NCI-H748 treated with DMSO at 0.1 percent for 48 hours (cell line): ENCODE measurements around the gene RECK.
"Not testable (repeated sequence)": the region's sequence is repeated elsewhere in the genome, so short reads cannot be mapped to it uniquely, and the experiment has no call there.

ENCODE experiments used
- DNase-seq: peaks from one replicate; lab custom pipeline; 2025; lab: John Stamatoyannopoulos, UW

The RECK gene

GRCh38 chr9:36118201-36118600 is 81.5 kb downstream of the RECK start:
- no peak for DNase-seq

- DNase-seq: no peak
Observed at GRCh38 chr9:36118706-36119105, 82.0 kb downstream of the RECK start.

DNA sequence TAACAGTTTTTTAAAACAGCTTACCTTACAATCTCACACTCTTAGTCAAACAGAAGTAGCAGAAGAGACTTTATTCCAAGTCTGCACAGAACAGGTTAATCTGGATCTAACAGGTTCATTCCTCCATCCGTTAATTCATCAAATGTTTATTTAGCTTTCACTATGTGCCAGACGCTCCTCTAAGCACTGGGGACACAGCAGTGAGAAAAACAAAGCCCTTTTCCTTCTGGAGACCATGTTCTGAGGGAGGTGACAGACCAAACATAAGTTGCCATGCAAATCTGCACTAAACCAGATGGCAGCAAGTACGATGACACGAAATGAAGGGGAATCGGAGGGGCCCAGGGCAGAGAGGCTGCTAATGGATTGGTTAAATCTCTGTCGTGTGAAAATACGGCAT is 82.8 kb downstream of the RECK start:
- DNase-seq: no peak

DNA sequence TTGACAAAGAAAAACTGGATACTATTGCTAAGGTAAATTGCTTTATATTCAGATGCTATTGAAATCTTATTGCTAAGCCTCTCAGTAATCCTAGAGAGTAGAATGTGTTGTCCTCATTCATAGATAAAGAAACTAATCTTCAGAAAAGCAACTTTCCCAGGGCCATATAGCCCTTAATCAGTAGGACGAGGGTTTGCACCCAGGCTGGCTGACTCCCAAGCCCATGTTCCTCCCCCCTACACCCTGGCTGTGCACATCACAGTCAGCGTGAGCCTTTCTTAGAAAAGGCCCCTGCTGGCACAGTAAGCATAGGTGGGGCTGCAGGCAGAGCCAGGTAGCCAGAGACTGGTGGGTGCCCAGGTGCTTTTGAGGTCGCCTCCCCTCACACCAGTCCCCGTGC is 84.0 kb downstream of the RECK start:
- DNase-seq: no peak

GRCh38 chr9:36121971-36122370 is 85.3 kb downstream of the RECK start:
- DNase-seq: no peak

DNA sequence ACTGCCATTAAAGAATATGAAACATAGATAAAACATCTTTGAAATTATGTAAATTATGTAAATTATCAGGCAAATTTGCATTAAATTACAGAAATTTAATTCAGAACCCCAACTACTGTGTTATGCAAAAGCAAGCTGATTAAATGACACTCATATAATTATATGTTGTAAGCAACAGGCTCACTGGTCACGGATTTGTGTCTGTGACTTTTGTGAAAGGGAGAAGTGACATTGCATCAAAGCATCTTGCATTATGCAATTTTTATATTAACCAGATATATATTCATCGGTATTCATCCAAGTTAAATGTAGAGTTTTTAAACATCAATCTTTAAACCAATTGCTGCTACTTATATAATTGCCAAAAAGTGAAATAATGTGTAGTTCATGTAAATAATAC is 86.8 kb downstream of the RECK start:
- no peak for DNase-seq

DNA sequence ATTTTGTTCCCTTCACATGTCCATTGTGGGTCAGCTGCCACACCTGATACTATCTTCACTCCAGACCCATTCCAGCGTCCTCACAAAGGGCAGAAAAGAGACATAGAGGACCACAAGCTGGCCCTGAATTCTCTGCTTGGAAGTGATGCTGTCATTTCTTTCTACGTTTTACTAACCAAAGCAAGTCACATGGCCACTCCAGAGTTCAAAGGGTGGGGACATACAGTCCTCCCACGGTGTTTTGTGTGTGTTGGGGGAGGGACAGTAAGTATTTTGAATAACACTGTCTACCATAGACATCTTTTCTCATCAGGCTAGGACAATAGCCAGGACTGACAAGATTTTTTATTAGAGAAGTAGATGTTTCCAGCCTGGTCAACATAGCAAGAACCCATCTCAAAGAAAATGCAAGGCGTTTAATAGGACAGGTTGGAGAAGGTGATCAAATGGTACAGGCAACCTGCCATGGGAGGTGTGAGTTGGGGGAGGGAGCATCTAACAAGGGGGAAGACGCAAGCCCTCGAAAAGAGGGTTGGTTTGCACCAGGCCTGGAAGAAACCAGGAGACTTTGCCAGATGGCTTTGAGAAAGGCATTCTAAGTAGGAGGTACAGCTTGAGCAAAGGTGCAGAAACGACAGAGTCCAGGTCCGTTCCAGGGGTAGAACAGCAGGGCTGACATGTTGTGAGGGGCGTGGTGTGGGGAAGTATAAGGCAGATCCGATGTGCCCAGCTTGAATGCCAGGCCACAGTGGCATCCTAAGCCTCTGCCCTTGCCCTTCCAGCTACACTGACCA is 88.5 kb downstream of the RECK start:
- no peak for DNase-seq

- no peak for DNase-seq
Observed at GRCh38 chr9:36126016-36126730, 89.5 kb downstream of the RECK start.

- no peak for DNase-seq
Observed at GRCh38 chr9:36127652-36128244, 91.0 kb downstream of the RECK start.

GRCh38 chr9:36128349-36128748 is 91.6 kb downstream of the RECK start:
- no peak for DNase-seq

- no peak for DNase-seq
Observed at GRCh38 chr9:36129139-36129538, 92.4 kb downstream of the RECK start.

GRCh38 chr9:36131666-36132065 is 95.0 kb downstream of the RECK start:
- not testable (repeated sequence) for DNase-seq

GRCh38 chr9:36132086-36132485 is 95.4 kb downstream of the RECK start:
- DNase-seq: no peak

GRCh38 chr9:36134761-36135505 is 98.2 kb downstream of the RECK start:
- DNase-seq: no peak

DNA sequence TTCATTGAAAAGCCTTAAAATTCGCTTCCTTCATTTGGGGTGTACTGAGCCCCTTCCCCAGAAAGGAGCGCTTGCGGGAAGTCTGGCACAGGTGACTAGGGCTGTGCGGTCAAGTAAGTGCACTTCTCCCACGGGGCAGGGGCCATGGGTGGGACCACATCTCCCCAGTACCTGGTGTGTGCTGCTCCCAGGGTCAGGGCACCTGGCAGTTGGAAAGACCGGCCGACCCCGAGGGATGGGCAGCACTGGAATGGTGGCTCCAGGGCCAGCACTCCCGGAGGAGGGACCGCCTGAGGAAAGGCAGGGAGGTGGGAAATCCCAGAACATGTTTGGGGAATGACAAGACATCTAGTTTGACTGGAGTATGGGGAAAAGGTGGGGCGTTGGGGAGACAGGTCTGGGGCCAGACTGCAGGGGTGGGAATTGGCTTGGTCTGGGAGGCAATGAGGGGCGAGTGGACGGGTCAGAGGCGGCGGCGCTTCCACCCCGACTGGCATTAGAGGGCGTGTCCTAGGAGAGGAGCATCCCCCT is 99.1 kb downstream of the RECK start:
- DNase-seq: no peak

GRCh38 chr9:36136272-36136893 is 99.7 kb downstream of the RECK start, which contains the start of gene GLIPR2:
Gene GLIPR2 (plus strand): TSS chr9:36136733. CDS start chr9:36136779, 46 bp downstream.
- peak; percentile 17 for DNase-seq

- DNase-seq: no peak
Observed at GRCh38 chr9:36136894-36137391, 100.2 kb downstream of the RECK start.

GRCh38 chr9:36137392-36138004 is 100.8 kb downstream of the RECK start:
- no peak for DNase-seq

DNA sequence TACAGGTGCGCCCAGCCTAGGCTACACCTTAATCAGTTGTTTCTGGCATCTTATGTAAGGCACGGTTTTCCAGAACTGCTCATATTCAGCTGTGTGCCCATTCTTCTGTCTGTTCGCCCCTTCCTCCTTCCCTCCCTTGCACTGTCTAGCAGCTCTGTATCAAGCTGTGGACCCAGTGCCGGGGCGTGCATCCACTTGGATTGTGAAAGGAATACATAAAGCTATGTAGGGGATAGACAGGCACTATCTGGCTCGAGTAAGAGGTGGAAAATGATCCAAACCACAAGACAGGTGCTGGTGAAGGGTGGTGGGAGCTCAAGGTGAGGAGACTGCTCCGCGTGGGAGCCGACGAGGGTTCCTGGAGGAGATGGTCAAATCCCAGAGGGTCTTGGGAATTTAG is 101.8 kb downstream of the RECK start:
- no peak for DNase-seq

DNA sequence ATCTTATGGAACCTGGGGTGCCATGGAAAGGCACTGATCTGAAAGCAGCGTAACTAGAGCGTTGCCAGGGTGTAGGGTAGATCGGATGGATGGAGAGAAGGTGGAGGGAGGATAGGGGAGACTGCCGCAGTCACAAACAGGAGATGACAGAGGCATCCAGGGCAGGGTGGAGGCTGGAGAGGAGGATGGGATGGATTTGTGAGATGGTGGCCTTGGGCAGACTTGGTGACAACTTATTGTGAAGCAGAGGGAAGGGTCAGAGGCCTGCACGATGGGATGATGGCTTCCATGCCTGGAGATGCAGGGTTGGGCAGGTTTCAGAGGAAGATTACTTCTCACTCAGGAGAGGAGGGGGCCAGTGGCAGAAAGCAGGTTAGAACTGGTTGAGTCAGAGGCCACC is 102.2 kb downstream of the RECK start:
- no peak for DNase-seq
